ENCODE data around the gene SLC9A4. TPM values are rescaled to one million over a fixed set of nuclear protein-coding genes. Genes with fewer than 3 reads are reported as not detected.
"Not testable (repeated sequence)": the region's sequence is repeated elsewhere in the genome, so short reads cannot be mapped to it uniquely, and the experiment has no call there.

Gene SLC9A4
- total RNA-seq, 4 donors from 2014 or later = 0.24 to 1.3 (median 0.36) TPM; not detected in 1

GRCh38 chr2:102553601-102554000, 80.6 kb downstream of the SLC9A4 start:
- no peaks in the 10 kb centered on the region for H3K4me1 ChIP-seq
- WGBS = 41% methylated on average over 1 of the region's 1 CpG
- no peak for DNase-seq (ENCODE audit: low spot score in 2 of 2)
- H3K36me3 ChIP-seq = no peaks in the 10 kb centered on the region
- no peaks in the 10 kb centered on the region for H3K9me3 ChIP-seq
- TF ChIP-seq POLR2AphosphoS5 (IDR thresholded peaks at IDR 0.05) (no peak), EP300 (IDR thresholded peaks at IDR 0.05) (no peak), POLR2A (IDR thresholded peaks at IDR 0.05) (no peak), CTCF (IDR thresholded peaks at IDR 0.05) (no peak)
- no peak overlapping the region for H3K27ac ChIP-seq
- H3K27me3 ChIP-seq = no peaks in the 10 kb centered on the region
- no peak overlapping the region for H3K4me3 ChIP-seq

- no peaks in the 10 kb centered on the region for H3K27me3 ChIP-seq
- H3K9me3 ChIP-seq = no peaks in the 10 kb centered on the region
- 100% methylated on average over 1 of the region's 1 CpG for WGBS
- H3K27ac ChIP-seq = no peak overlapping the region
- no peaks in the 10 kb centered on the region for H3K36me3 ChIP-seq
- no peak for TF ChIP-seq POLR2AphosphoS5 (IDR thresholded peaks at IDR 0.05)
- no peak for TF ChIP-seq EP300 (IDR thresholded peaks at IDR 0.05)
- no peak for TF ChIP-seq POLR2A (IDR thresholded peaks at IDR 0.05)
- TF ChIP-seq CTCF (IDR thresholded peaks at IDR 0.05) = no peak
- no peak for DNase-seq (ENCODE audit: low spot score in 2 of 2)
- no peaks in the 10 kb centered on the region for H3K4me1 ChIP-seq
- no peak overlapping the region for H3K4me3 ChIP-seq
Measured at GRCh38 chr2:102558463-102558862, 85.4 kb downstream of the SLC9A4 start.

- WGBS = 92% methylated on average over 1 of the region's 1 CpG
- not testable (repeated sequence) for H3K27me3 ChIP-seq; H3K4me1 ChIP-seq; H3K9me3 ChIP-seq; DNase-seq (ENCODE audit: low spot score in 2 of 2); H3K27ac ChIP-seq; H3K4me3 ChIP-seq; H3K36me3 ChIP-seq
Measured at GRCh38 chr2:102562542-102562941, 89.5 kb downstream of the SLC9A4 start.

- Histone ChIP-seq H3K36me3 (no peaks in the 10 kb centered on the region), H3K4me3 (no peak overlapping the region), H3K27me3 (peaks cover 4% of the 10 kb centered on the region), H3K27ac (no peak overlapping the region), H3K4me1 (no peaks in the 10 kb centered on the region), H3K9me3 (no peaks in the 10 kb centered on the region)
- 93% methylated on average over 1 of the region's 1 CpG for WGBS
- no peak for DNase-seq (ENCODE audit: low spot score in 2 of 2)
- TF ChIP-seq POLR2A (IDR thresholded peaks at IDR 0.05) (no peak), EP300 (IDR thresholded peaks at IDR 0.05) (no peak), POLR2AphosphoS5 (IDR thresholded peaks at IDR 0.05) (no peak), CTCF (IDR thresholded peaks at IDR 0.05) (no peak)
Measured at GRCh38 chr2:102575888-102576287, 102.9 kb downstream of the SLC9A4 start.

- Histone ChIP-seq H3K27ac (no peak overlapping the region), H3K4me3 (no peak overlapping the region), H3K4me1 (no peaks in the 10 kb centered on the region), H3K9me3 (no peaks in the 10 kb centered on the region), H3K36me3 (no peaks in the 10 kb centered on the region), H3K27me3 (peaks cover 4% of the 10 kb centered on the region)
- no peak for TF ChIP-seq POLR2AphosphoS5 (IDR thresholded peaks at IDR 0.05)
- TF ChIP-seq CTCF (IDR thresholded peaks at IDR 0.05) = no peak
- TF ChIP-seq POLR2A (IDR thresholded peaks at IDR 0.05) = no peak
- TF ChIP-seq EP300 (IDR thresholded peaks at IDR 0.05) = no peak
- DNase-seq (ENCODE audit: low spot score in 2 of 2) = no peak
- WGBS = 87% methylated on average over 2 of the region's 2 CpGs
Measured at GRCh38 chr2:102578376-102578775, 105.3 kb downstream of the SLC9A4 start.

GRCh38 chr2:102581911-102582310, 108.9 kb downstream of the SLC9A4 start:
- H3K27ac ChIP-seq = no peak overlapping the region
- peaks cover 4% of the 10 kb centered on the region for H3K27me3 ChIP-seq

More at GRCh38 chr2:102581911-102582310, 108.9 kb downstream of the SLC9A4 start:
- Histone ChIP-seq H3K4me3 (no peak overlapping the region), H3K9me3 (no peaks in the 10 kb centered on the region), H3K4me1 (no peaks in the 10 kb centered on the region), H3K36me3 (no peaks in the 10 kb centered on the region)
- no peak for DNase-seq (ENCODE audit: low spot score in 2 of 2)
- TF ChIP-seq CTCF (IDR thresholded peaks at IDR 0.05) (no peak), POLR2AphosphoS5 (IDR thresholded peaks at IDR 0.05) (no peak), EP300 (IDR thresholded peaks at IDR 0.05) (no peak), POLR2A (IDR thresholded peaks at IDR 0.05) (no peak)
